GM19452 (cell line): ENCODE results near the gene KRTAP22-1.

ENCODE experiments used
- ATAC-seq: cut with Tn5 transposase; IDR thresholded peaks from one replicate; pipeline ENCODE4 v1.9.1; 2021; ENCODE audit not compliant: unreplicated experiment

The KRTAP22-1 gene

DNA sequence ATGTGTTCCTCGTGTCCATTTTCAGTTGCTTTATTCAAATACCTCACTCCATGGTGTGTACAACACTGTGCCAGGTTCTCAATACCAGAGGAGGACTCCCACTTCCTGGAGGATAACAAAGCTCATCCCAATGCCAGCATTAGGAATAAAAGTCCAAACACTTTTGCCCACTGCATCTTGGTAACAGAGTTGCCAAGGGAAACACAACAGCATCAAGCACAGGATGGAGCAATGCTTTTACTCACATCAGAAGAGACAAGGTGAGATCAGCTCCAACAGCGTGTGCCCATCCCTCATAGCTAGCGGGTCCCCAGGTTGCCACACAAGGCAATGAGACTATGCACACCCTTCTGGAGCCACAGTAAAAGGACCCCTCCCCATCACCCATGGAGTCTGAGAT, 22.5 kb downstream of the KRTAP22-1 start:
- ATAC-seq: no peak

DNA sequence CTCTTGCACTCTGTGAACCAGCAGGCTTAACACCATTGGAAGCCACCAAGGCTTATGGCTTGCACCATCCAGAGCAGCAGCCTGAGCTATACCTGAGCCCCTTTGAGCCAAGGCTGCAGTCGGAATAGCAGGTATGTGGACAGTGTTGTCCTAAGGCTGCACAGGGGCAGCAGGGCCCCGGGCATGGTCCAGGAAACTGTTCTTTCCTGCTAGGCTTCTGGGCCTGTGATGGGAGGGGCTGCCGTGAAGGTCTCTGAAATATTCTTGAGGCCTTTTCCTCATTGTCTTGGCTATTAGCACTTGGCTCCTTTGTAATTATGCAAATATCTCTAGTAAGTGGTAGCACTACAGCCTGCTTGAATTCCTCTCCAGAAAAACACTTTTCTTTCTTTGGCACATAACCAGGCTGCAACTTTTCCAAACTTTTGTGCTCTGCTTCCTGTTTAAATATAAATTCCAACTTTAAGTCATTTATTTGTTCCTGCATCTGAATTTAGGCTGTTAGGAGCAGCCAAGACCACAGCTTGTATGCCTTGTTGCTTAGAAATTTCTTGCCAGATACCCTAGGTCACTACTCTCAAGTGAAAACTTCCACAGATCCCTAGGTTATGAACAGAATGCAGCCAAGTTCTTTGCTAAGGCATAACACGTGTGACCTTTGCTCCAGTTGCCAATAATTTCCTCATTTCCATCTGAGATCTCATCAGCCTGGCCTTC, 24.7 kb downstream of the KRTAP22-1 start:
- ATAC-seq: no peak

DNA sequence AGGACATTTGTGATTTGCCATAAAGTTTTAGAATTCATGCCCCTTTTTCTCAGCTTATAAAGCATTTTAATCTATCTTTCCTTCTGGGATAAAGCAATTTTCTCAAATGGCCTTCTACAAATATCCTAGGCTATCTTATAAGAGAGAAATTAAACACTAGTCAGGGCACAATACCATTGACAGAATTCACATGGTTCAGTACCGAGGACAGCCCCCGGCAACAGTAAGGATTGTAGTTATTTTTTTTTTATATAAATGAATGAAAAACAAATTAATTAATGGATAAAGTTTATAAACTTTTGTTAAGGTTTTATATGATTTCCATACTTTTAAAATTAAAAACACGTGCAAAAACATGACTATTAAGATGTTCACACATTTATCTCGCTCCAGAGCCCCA, 27.2 kb downstream of the KRTAP22-1 start:
- no peak for ATAC-seq

DNA sequence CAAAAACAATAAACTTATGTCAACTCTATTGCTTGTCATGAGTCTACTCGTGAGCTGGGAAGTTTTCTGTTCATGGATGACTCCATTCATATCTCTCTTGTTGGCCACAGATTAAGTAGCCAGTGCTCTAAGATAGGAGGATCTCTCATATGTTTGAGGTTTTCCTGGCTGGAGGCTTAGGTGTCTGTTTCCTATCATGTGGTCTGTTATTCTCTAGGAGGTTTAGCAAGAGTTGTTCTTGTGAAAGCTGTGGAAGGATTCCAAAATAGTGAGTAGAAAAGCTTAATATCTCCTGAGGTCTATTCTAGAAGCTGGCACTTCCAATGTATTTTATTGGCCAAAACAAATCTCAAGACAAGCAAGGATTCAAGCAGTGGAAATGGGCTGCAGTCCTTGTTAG, 28.3 kb downstream of the KRTAP22-1 start:
- no peak for ATAC-seq

DNA sequence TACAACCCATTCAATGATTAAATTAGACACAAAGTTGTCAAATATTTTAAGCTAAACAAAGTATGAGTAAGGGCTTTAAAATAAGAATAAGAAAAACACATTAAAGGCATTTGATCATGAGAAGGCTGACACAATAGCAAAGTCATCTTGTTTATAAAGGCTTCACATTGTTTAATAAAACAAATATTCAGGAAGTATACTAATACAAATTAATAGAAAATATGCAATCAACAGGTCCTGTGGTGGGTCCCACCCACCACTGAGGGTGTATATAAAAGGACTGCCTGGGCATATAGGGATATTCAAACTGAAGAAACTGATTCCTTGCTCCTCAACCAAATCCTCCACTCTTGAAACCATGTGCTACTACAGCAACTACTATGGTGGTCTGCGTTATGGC, 34.0 kb downstream of the KRTAP22-1 start, which contains the start of gene KRTAP20-2:
Gene KRTAP20-2, plus strand, starts transcription at position 301 of the 400 bp plus-strand sequence. Its CDS starts 58 bp downstream, at position 359.
- no peak for ATAC-seq

DNA sequence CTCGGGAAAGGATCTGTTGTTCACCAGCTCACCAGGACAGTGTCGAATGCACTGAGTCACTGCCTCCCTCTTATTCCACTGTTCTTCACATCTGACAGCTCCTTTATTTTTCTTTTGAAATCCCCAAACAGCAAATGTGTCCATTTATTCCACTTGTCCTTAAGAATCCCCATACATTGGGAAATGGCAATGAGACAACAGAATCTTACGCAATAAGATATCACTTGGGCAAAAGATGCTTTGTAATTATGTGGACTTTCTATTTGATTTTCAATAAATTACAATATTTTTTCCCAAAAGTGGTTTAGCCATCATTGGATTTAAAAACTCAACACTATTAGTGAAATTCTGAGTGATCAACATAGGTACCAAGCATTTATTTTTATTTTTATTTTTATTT, 37.8 kb downstream of the KRTAP22-1 start:
- ATAC-seq: no peak

DNA sequence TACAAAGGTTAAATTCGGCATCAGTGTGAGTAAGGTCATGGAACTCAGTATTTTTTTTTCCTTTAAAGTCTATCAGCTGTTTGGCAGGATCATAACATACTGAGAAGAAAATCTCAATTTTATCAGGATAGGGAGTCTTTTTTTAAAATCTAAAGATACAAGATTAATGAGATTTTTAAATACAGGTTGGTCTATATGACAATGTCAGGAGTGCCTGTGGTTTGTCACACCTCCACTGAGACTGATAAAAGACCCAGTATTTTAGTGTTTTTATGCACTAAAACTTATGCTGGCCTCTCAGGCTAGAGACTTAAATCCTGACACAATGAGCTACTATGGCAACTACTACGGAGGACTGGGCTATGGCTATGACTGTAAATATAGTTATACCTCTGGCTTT, 41.7 kb downstream of the KRTAP22-1 start, which contains the start of gene KRTAP20-3:
Gene KRTAP20-3, plus strand, starts transcription at position 301 of the 400 bp plus-strand sequence.
- no peak for ATAC-seq

DNA sequence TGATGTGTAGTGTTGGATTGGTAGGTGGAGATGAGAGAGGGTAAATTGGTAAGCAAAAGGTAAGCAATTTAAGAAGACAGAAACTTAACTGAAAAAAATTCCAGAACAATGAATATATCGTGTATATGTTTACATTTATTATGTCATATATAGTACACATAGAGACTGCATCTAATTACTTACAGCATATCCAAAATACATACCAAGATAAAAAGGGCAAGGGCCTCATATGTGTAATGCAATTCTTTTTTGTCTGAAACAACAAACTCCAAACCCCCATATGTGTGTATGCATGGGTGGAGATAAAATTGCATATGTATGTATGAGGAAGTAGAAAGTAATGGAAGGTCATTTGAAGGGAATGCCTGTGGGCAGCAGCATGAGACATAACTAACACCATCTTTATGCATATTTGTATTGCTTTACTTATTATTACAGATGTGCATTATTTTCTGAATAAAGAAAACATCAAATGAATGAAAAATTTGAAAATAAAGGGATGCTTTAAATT, 46.1 kb downstream of the KRTAP22-1 start:
- no peak for ATAC-seq
